Glomerular visceral epithelial cell (primary cell): ENCODE results near the gene HAUS5.
"Not testable (repeated sequence)": the region's sequence is repeated elsewhere in the genome, so short reads cannot be mapped to it uniquely, and the experiment has no call there.

Experiments used
- DNase-seq: peaks from one replicate; pipeline ENCODE4 v3.0.0-alpha.2; 2016; ENCODE audit errors: extremely low spot score

HAUS5 gene

GRCh38 chr19:35642798-35643254 lies 30.3 kb downstream of the HAUS5 start:
- DNase-seq: no peak

DNA sequence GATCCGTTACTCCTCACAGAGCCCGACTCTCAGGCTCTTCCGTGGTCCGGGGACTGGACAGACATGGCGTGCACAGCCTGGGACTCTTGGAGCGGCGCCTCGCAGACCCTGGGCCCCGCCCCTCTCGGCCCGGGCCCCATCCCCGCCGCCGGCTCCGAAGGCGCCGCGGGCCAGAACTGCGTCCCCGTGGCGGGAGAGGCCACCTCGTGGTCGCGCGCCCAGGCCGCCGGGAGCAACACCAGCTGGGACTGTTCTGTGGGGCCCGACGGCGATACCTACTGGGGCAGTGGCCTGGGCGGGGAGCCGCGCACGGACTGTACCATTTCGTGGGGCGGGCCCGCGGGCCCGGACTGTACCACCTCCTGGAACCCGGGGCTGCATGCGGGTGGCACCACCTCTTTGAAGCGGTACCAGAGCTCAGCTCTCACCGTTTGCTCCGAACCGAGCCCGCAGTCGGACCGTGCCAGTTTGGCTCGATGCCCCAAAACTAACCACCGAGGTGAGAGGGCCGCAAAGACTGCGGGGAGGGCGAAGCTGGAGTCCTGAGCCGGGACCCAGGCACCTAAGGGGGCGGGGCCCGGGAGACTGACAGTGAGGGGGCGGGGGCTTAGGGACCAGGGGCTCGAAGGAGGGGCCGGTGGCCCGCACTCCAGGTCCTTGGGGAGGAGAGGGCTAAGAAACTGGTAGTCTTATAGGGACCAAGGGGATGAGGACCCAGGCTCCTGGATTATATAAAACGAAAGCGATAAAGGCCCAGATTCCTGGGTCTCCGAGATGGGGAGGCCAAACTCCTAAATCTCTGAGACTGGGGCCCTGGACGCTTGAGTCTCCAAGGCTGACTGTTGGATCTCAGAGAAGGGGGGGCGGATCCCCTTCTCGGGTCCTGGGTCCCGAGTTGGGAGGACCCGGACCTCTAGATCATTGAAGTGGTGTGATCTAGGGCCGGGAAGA lies 31.0 kb downstream of the HAUS5 start:
- DNase-seq: peak; percentile 82

- peak; percentile 94 for DNase-seq
Observed at GRCh38 chr19:35644206-35644986, 31.9 kb downstream of the HAUS5 start.

GRCh38 chr19:35644987-35645679 lies 32.6 kb downstream of the HAUS5 start:
- no peak for DNase-seq

DNA sequence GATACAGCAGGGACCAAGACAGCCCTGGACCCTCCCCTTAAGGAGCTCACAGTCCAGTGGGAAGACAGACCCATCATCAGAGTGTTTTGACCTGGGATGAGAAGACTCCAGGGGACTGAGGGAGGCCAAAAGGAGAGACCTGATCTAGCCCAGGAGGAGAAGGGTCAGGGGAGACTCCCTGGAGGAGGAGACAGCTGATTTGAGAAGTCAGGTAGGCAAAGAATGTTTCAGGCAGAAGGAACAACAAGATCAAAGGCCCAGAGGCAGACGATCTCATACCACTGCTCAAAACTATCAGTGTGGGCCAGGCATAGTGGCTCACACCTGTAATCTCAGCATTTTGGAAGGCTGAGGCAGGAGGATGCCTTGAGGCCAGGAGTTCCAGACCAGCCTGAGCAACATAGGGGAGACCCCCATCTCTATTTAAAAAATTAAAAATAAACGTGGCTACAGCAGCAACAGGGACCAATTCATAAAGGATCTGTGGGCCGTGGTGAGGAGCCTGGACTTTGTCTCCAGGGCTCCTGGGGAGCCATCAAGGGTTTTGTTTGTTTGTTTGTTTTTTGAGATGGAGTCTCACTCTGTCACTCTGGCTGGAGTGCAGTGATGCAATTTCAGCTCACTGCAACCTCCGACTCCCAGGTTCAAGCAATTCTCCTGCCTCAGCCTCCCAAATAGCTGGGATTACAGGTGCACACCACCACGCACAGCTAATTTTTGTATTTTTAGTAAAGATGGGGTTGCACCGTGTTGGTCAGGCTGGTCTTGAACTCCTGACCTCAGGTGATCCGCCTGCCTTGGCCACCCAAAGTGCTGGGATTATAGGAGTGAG lies 33.4 kb downstream of the HAUS5 start:
- DNase-seq: no peak

- peak; percentile 97 for DNase-seq
Observed at GRCh38 chr19:35648017-35648961, 35.8 kb downstream of the HAUS5 start, which contains the start of gene COX6B1. Gene COX6B1, plus strand, starts transcription at chr19:35648323. Its CDS starts 2,921 bp downstream, at chr19:35651244.

- no peak for DNase-seq
Observed at GRCh38 chr19:35650581-35650980, 38.0 kb downstream of the HAUS5 start.

DNA sequence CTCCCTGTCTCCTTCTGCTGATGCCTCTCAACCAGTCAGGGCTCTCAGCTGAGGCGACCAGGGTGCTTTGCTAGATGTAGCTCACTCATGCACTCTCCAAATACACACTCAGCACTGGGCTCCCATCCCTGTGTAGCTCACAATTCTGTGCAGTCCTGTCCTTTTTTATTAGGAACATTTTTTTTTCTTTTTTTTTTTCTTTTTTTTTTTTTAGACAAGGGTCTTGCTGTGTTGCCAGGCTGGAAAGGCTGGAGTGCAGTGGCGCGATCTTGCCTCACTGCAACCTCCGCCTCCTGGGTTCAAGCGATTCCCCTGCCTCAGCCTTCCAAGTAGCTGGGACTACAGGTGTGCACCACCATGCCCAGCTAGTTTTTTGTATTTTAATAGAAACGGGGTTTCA lies 42.3 kb downstream of the HAUS5 start:
- not testable (repeated sequence) for DNase-seq

DNA sequence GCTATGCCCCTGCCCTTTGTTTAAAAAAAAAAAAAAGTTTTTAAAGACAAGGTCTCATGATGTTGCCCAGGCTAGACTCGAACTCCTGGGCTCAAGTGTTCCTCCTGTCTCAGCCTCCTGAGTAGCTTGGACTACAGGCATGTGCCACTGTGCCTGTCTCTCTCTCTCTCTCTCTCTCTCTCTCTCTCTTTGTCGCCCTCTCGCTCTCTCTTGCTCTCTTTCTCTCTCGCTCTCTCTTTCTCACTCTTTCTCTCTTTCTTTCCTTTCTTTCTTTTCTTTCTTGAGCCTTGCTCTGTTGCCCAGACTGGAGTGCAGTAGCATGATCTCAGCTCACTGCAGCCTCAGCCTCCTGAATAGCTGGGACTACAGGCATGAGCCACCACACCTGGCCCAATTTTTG lies 43.1 kb downstream of the HAUS5 start:
- DNase-seq: no peak

- DNase-seq: no peak
Observed at GRCh38 chr19:35656700-35657099, 44.2 kb downstream of the HAUS5 start.

- DNase-seq: no peak
Observed at GRCh38 chr19:35657904-35658700, 45.6 kb downstream of the HAUS5 start.

GRCh38 chr19:35661995-35662340 lies 49.4 kb downstream of the HAUS5 start:
- DNase-seq: no peak

DNA sequence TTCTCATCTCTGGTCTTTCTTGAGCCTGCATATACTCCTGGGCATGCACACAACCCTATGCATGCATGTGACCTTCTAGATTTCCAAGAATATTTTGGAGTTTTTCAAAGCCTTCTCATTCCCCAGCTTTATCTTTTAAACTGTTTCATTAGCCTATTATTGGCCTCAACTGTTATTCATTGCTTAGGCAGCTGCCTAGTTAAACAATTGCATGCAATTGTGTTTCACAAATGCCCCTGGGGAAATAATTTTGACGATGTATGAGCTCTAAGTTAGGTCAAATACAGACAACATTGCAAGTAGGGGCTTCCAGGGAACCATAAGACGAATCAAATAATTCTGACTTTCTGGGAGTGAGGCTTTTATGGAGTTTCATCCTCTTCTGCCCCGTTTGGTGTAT lies 51.4 kb downstream of the HAUS5 start:
- DNase-seq: no peak

DNA sequence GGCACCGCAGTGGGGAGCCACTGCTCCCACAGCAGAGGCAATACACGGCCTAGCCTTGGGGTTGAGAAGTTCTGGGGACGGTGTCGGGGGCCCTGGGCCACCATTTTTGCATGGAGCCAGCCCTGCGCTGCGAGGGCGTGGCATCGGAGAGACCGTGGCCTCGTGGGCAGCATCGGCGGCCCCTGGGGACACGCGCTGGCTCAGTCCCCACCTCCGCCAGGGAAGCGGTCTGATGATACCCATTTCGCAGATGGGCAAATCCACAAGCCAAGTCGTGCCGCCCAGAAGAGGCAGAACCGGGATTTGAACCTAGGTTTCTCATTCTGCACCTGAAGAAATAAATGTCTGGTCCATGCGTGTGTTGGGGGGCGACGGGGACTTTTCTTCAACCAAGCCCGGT lies 52.6 kb downstream of the HAUS5 start:
- no peak for DNase-seq

GRCh38 chr19:35665604-35666003 lies 53.1 kb downstream of the HAUS5 start:
- DNase-seq: no peak

- no peak for DNase-seq
Observed at GRCh38 chr19:35666251-35666913, 53.8 kb downstream of the HAUS5 start, which contains the start of gene UPK1A. Gene UPK1A, plus strand, starts transcription at chr19:35666517. Its CDS starts 296 bp downstream, at chr19:35666813.

DNA sequence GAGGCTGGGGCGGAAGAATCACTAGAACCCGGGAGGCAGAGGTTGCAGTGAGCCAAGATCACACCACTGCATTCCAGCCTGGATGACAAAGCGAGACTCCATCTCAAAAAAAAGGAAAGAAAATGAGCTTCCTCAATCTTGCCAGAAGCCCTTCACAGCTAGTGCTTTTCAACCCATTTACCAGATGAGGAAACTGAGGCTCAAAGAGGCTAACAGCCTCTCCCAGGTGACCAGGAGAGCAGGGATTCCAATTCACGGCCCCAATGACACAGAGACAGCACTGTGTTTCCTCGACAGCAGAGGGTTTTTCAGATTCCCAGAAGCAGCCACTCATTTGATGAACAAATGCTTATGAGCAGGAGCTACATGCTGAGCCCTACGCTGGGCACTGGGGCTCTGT lies 57.0 kb downstream of the HAUS5 start:
- DNase-seq: no peak

GRCh38 chr19:35669974-35670373 lies 57.4 kb downstream of the HAUS5 start:
- no peak for DNase-seq

DNA sequence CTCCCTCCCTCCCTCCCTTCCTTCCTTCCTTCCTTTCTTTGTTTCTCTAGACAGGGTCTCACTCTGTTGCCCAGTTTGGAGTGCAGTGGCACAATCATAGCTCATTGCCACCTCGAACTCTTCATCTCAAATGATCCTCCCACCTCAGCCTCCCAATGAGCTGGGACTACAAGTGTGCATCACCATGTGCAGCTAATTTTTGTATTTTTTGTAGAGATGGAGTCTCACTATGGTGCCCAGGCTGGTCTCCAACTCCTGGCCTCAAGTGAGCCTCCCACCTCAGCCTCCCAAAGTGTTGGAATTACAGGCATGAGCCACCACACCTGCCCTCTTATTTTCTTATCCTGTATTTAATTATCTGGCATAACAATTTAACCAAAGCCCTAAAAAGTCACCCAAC lies 58.2 kb downstream of the HAUS5 start:
- DNase-seq: no peak
